Small intestine (tissue), 7 donors: ENCODE measurements around the gene RTN4IP1. TPM values are rescaled to one million over a fixed set of nuclear protein-coding genes. Genes with fewer than 3 reads are reported as not detected.

Experiments
- DNase-seq, 2 donors: peaks; one replicate each; pipeline versions ENCODE4 v3.0.0 to v3.0.0-alpha.2; 2013
- FAIRE-seq: peaks from 2 replicates; lab custom pipeline; 2012; peaks lifted over from hg19 to GRCh38; lab: Jason Lieb, UNC
- H3K27ac ChIP-seq, 3 donors: one replicate each; pipeline ENCODE4 v1.5.1; 2013; ENCODE audit warnings: low read length in 2 of 3, mild to moderate bottlenecking in 2 of 3, control low read depth in 1 of 3, inconsistent platforms in 1 of 3, low read depth in 1 of 3, moderate library complexity in 1 of 3
- H3K27me3 ChIP-seq, 3 donors: one replicate each; pipeline ENCODE4 v1.6.1; 2013; ENCODE audit warnings: low read length in 3 of 3, inconsistent platforms in 1 of 3; ENCODE audit not compliant: control insufficient read depth in 3 of 3, insufficient read depth in 3 of 3
- H3K36me3 ChIP-seq, 3 donors: one replicate each; pipeline ENCODE4 v1.6.1; 2013; ENCODE audit warnings: low read length in 3 of 3, inconsistent platforms in 1 of 3, low read depth in 1 of 3, mild to moderate bottlenecking in 1 of 3, moderate library complexity in 1 of 3; ENCODE audit not compliant: control insufficient read depth in 3 of 3, insufficient read depth in 2 of 3
- H3K4me1 ChIP-seq, 3 donors: one replicate each; pipeline ENCODE4 v1.6.1; 2013; ENCODE audit warnings: low read length in 2 of 3, inconsistent platforms in 1 of 3, low read depth in 1 of 3, mild to moderate bottlenecking in 1 of 3, moderate library complexity in 1 of 3; ENCODE audit not compliant: control insufficient read depth in 3 of 3, insufficient read depth in 2 of 3
- H3K4me3 ChIP-seq, 3 donors: one replicate each; pipeline ENCODE4 v1.5.1; 2013; ENCODE audit warnings: low read length in 3 of 3, control low read depth in 1 of 3, inconsistent platforms in 1 of 3, low read depth in 1 of 3, mild to moderate bottlenecking in 1 of 3, moderate library complexity in 1 of 3
- H3K9me3 ChIP-seq, 2 donors: one replicate each; pipeline ENCODE4 v1.6.1; 2013; ENCODE audit warnings: low read depth in 1 of 2, low read length in 1 of 2; ENCODE audit not compliant: control insufficient read depth in 2 of 2, insufficient read depth in 1 of 2
- WGBS, 3 donors: extraction: QIAGEN DNeasy Blood & Tissue Kit; methylation state at CpG; one replicate each; pipeline ENCODE4 v1.1.7; 2013; 5-methylcytosine and 5-hydroxymethylcytosine counted together
- polyA plus RNA-seq, 4 donors: library from polyadenylated mRNA; stranded (reverse) in 3 of 4; unstranded in 1 of 4; fragments of 200-250 nt in 3 of 4; fragments of 120-200 nt in 1 of 4; gene quantifications; one replicate each; pipeline versions ENCODE4 v1.2.1 to v1.2.3, GENCODE V29; 2013
- donor health status: healthy with polysubstance abuse.
- donor health status: control.
- donor health status: control.
- donor health status: Bipolar disorder and iron deficiency.
- donor health status: healthy.

Gene RTN4IP1
- polyA plus RNA-seq, 4 donors: 4.1 to 15.8 (median 6.9) TPM

- Histone ChIP-seq H3K4me1 (peaks cover 0 to 2% (median 0%) of the 10 kb centered on the region in 3 donors), H3K4me3 (no peak overlapping the region), H3K36me3 (peaks cover 0 to 4% (median under 1%) of the 10 kb centered on the region in 3 donors), H3K27me3 (no peaks in the 10 kb centered on the region), H3K9me3 (no peaks in the 10 kb centered on the region), H3K27ac (no peak overlapping the region)
- no peak for DNase-seq
- FAIRE-seq: no peak
- WGBS, 3 donors: 43 to 58% (median 57%) methylated on average over 3 of the region's 3 CpGs
These were observed 101.3 kb downstream of the RTN4IP1 start for GRCh38 chr6:106527979-106528378.

- DNase-seq (no peak), FAIRE-seq (no peak)
- no peak overlapping the region for H3K27ac ChIP-seq
- 50 to 77% (median 60%) methylated on average over 2 of the region's 2 CpGs for WGBS, 3 donors
- H3K36me3 ChIP-seq: peaks cover 0 to 5% (median 2%) of the 10 kb centered on the region in 3 donors
- no peaks in the 10 kb centered on the region for H3K9me3 ChIP-seq
- H3K4me3 ChIP-seq: no peak overlapping the region
- no peaks in the 10 kb centered on the region for H3K27me3 ChIP-seq
- H3K4me1 ChIP-seq: peaks cover 0 to 2% (median 0%) of the 10 kb centered on the region in 3 donors
These were observed 102.2 kb downstream of the RTN4IP1 start for GRCh38 chr6:106527117-106527516.

GRCh38 chr6:106525882-106526275 is 103.4 kb downstream of the RTN4IP1 start:
- WGBS, 3 donors: 58 to 91% (median 64%) methylated on average over 1 of the region's 1 CpG
- no peaks in the 10 kb centered on the region for H3K27me3 ChIP-seq
- DNase-seq: peak in 1 of 2 donors; percentile 12
- peaks cover 0 to 7% (median 5%) of the 10 kb centered on the region in 3 donors for H3K36me3 ChIP-seq
- H3K27ac ChIP-seq: no peak overlapping the region
- no peak overlapping the region for H3K4me3 ChIP-seq
- FAIRE-seq: no peak
- H3K9me3 ChIP-seq: no peaks in the 10 kb centered on the region
- H3K4me1 ChIP-seq: peaks cover 0 to 2% (median 0%) of the 10 kb centered on the region in 3 donors

GRCh38 chr6:106525107-106525881 is 104.0 kb downstream of the RTN4IP1 start:
- peak overlapping the region in 1 of 3 donors; percentile 28 for H3K4me3 ChIP-seq
- FAIRE-seq: peak; percentile 68
- no peaks in the 10 kb centered on the region for H3K27me3 ChIP-seq
- 5 to 25% (median 10%) methylated on average over 7 of the region's 7 CpGs for WGBS, 3 donors
- H3K4me1 ChIP-seq: peaks cover 0 to 2% (median 0%) of the 10 kb centered on the region in 3 donors
- peak; percentile 48 to 71 for DNase-seq
- peaks cover 0 to 11% (median 2%) of the 10 kb centered on the region in 3 donors for H3K36me3 ChIP-seq
- H3K27ac ChIP-seq: peak overlapping the region in 2 of 3 donors; percentile 10 to 37
- H3K9me3 ChIP-seq: no peaks in the 10 kb centered on the region

- WGBS, 3 donors: 47 to 65% (median 47%) methylated on average over 6 of the region's 6 CpGs
- no peak for FAIRE-seq
- peaks cover 0 to 3% (median 0%) of the 10 kb centered on the region in 3 donors for H3K4me1 ChIP-seq
These were observed 106.6 kb downstream of the RTN4IP1 start for GRCh38 chr6:106522562-106523250.

More at GRCh38 chr6:106522562-106523250, 106.6 kb downstream of the RTN4IP1 start:
- Histone ChIP-seq H3K4me3 (peak overlapping the region in 1 of 3 donors; percentile 18), H3K36me3 (peaks cover 0 to 19% (median 4%) of the 10 kb centered on the region in 3 donors), H3K27ac (peak overlapping the region in 2 of 3 donors; percentile 46 to 48), H3K27me3 (no peaks in the 10 kb centered on the region), H3K9me3 (no peaks in the 10 kb centered on the region)
- DNase-seq: peak in 1 of 2 donors; percentile 10

Other genes with a start within 250 kb of the RTN4IP1 start
- 10 to 100 TPM in 2 of 4 donors, 1 to 10 TPM in 2; 5.6 to 13.6 (median 8.5) TPM for gene QRSL1, start 80 bp upstream of the RTN4IP1 start, polyA plus RNA-seq